WTC11 (cell line): Measurements from ENCODE around the gene NCBP1. TPM values are rescaled to one million over a fixed set of nuclear protein-coding genes. Genes with fewer than 3 reads are reported as not detected.
A peak's percentile ranks its signal among the peaks of the same experiment; 100 is the strongest.

Experiments used
- ATAC-seq: fragments of 200-7000 bp; cut with Tn5 transposase; 2 replicates; pipeline ENCODE4 v1.10.0; 2021; ENCODE audit warnings: mild to moderate bottlenecking, moderate library complexity
- CTCF ChIA-PET: fragments of 300-600 bp; sonication (Branson Sonifier 250); formaldehyde crosslinking; loops from one replicate; lab custom pipeline; 2021; ENCODE audit warnings: antibody characterized with exemption; lab: Charles Lee
- POLR2A ChIA-PET: fragments of 350-600 bp; sonication (Branson Sonifier 250); formaldehyde crosslinking; loops from one replicate; lab custom pipeline; 2021; ENCODE audit warnings: antibody characterized with exemption; lab: Charles Lee
- DNase-seq: peaks from one replicate; pipeline ENCODE4 v3.0.0; 2021; ENCODE audit warnings: low spot score
- H3K27ac Mint-ChIP-seq: 2 replicates; pipeline ENCODE4 v1.8.0; 2021; ENCODE audit warnings: mixed read lengths
- H3K27me3 Mint-ChIP-seq: 2 replicates; pipeline ENCODE4 v1.8.0; 2021; ENCODE audit warnings: low read depth, mild to moderate bottlenecking, moderate library complexity, mixed read lengths
- H3K36me3 Mint-ChIP-seq: 2 replicates; pipeline ENCODE4 v1.8.0; 2021; ENCODE audit warnings: mixed read lengths
- H3K4me1 Mint-ChIP-seq: 2 replicates; pipeline ENCODE4 v1.8.0; 2022; ENCODE audit warnings: mixed read lengths
- H3K4me3 Mint-ChIP-seq: 2 replicates; pipeline ENCODE4 v1.8.0; 2021; ENCODE audit warnings: mild to moderate bottlenecking, moderate library complexity, mixed read lengths
- H3K9me3 Mint-ChIP-seq: 2 replicates; pipeline ENCODE4 v1.8.0; 2021; ENCODE audit warnings: mixed read lengths
- EMX1 ChIP-seq: fragments of 250-450 bp; sonication (Bioruptor Pico); IDR thresholded peaks from 2 replicates; pipeline ENCODE4 v1.8.0; 2021; ENCODE audit warnings: mild to moderate bottlenecking
- FOXJ3 ChIP-seq: sonication (generic); formaldehyde crosslinking; IDR thresholded peaks from 2 replicates; pipeline ENCODE4 v1.9.0; 2021; ENCODE audit warnings: missing genetic modification reagents, mild to moderate bottlenecking, borderline replicate concordance
- FOXP1 ChIP-seq: sonication (generic); formaldehyde crosslinking; IDR thresholded peaks from 2 replicates; pipeline ENCODE4 v1.8.0; 2022; ENCODE audit warnings: missing genetic modification reagents, mild to moderate bottlenecking, moderate library complexity, borderline replicate concordance
- GTF2I ChIP-seq: fragments of 250-450 bp; sonication (Bioruptor Pico); conservative IDR thresholded peaks from 2 replicates; pipeline ENCODE4 v1.4.0; 2021; ENCODE audit warnings: mild to moderate bottlenecking
- MXD4 ChIP-seq: fragments of 250-450 bp; sonication (Bioruptor Pico); IDR thresholded peaks from 2 replicates; pipeline ENCODE4 v1.8.0; 2021; ENCODE audit warnings: mild to moderate bottlenecking, moderate library complexity, borderline replicate concordance
- NR3C1 ChIP-seq: sonication (generic); formaldehyde crosslinking; conservative IDR thresholded peaks from 2 replicates; pipeline ENCODE4 v1.8.1; 2023; ENCODE audit warnings: low read depth, mild to moderate bottlenecking, missing genetic modification reagents
- PRRX2 ChIP-seq: fragments of 250-450 bp; sonication (Bioruptor Pico); IDR thresholded peaks from 2 replicates; pipeline ENCODE4 v1.8.0; 2021; ENCODE audit warnings: mild to moderate bottlenecking
- ZNF416 ChIP-seq: fragments of 250-450 bp; sonication (Bioruptor Pico); IDR thresholded peaks from 2 replicates; pipeline ENCODE4 v1.9.0; 2021; ENCODE audit warnings: mild to moderate bottlenecking, inconsistent platforms
- ZNF423 ChIP-seq: fragments of 250-450 bp; sonication (Bioruptor Pico); IDR thresholded peaks from 2 replicates; pipeline ENCODE4 v2.1.2; 2022; ENCODE audit warnings: mild to moderate bottlenecking, moderate library complexity
- total RNA-seq: library from RNA; stranded (reverse); gene quantifications from 3 replicates; pipeline ENCODE4 v1.2.3, GENCODE V29; 2021
- TF ChIP-seq, protein P1 (sequence below): fragments of 250-450 bp; sonication (Bioruptor Pico); IDR thresholded peaks from 2 replicates; pipeline ENCODE4 v1.9.0; 2021; ENCODE audit warnings: moderate library complexity, mild to moderate bottlenecking, inconsistent platforms, borderline replicate concordance
- TF ChIP-seq, protein P2 (sequence below): sonication (generic); formaldehyde crosslinking; IDR thresholded peaks from 2 replicates; pipeline ENCODE4 v1.8.0; 2022; ENCODE audit warnings: mild to moderate bottlenecking, missing genetic modification reagents
- TF ChIP-seq, protein P3 (sequence below): sonication (generic); formaldehyde crosslinking; IDR thresholded peaks from 2 replicates; pipeline ENCODE4 v1.8.1; 2023; ENCODE audit warnings: mild to moderate bottlenecking, missing genetic modification reagents, borderline replicate concordance
- TF ChIP-seq, protein P4 (sequence below): sonication (generic); formaldehyde crosslinking; IDR thresholded peaks from 2 replicates; pipeline ENCODE4 v1.8.1; 2022; ENCODE audit warnings: low read depth, mild to moderate bottlenecking, moderate library complexity, missing genetic modification reagents, borderline replicate concordance
- TF ChIP-seq, protein P5 (sequence below): sonication (generic); formaldehyde crosslinking; conservative IDR thresholded peaks from 2 replicates; pipeline ENCODE4 v1.8.1; 2023; ENCODE audit warnings: mild to moderate bottlenecking, low read depth, missing genetic modification reagents, moderate library complexity
- TF ChIP-seq, protein P6 (sequence below): sonication (generic); formaldehyde crosslinking; IDR thresholded peaks from 2 replicates; pipeline ENCODE4 v1.8.0; 2023; ENCODE audit warnings: missing genetic modification reagents, mild to moderate bottlenecking, borderline replicate concordance
- TF ChIP-seq, protein P7 (sequence below): sonication (generic); formaldehyde crosslinking; IDR thresholded peaks from 2 replicates; pipeline ENCODE4 v1.8.1; 2023; ENCODE audit warnings: mild to moderate bottlenecking, missing genetic modification reagents

The NCBP1 gene
- total RNA-seq, 1 experiment from 2014 or later: 61.1 TPM

DNA sequence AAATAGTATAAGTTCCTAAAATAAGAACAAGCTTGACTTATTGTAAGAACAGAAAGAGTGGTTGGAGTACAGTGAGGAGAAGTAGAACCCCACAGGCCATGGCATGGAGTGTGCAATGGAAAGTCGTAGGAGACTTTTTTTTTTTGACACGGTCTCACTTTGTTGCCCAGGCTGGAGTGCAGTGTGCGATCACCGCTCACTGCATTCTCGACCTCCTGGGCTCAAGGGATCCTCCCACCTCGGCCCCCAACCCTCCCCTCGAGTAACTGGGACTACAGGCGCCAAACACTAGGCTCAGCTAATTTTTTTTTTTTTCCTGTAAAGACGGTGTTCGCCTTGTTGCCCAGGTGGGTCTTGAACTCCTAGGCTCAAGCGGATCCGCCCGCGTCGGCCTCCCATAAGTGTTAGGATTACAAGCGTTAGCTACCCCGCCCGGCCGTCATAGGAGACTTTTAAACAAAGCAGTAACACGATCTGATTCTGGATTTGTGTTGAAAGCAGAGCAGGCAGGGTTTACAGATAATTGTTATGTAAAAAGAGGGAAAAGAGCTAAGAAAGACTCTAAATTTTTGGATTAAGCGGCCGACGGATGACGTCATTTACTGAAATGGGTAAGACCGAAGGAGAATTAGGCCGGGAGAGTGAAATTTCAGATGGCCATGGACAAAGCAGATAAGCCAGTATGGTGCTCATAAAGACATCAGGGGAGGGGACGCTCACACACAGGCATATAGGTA lies 1.2 kb upstream of the NCBP1 start (continued):
- TF ChIP-seq, protein P1, sequence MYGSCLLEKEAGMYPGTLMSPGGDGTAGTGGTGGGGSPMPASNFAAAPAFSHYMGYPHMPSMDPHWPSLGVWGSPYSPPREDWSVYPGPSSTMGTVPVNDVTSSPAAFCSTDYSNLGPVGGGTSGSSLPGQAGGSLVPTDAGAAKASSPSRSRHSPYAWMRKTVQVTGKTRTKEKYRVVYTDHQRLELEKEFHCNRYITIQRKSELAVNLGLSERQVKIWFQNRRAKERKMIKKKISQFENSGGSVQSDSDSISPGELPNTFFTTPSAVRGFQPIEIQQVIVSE (CRISPR knock-in tag): 0 out of 2 replicates have a peak, but pooled peaks have one; percentile 29
- TF ChIP-seq, protein P2, sequence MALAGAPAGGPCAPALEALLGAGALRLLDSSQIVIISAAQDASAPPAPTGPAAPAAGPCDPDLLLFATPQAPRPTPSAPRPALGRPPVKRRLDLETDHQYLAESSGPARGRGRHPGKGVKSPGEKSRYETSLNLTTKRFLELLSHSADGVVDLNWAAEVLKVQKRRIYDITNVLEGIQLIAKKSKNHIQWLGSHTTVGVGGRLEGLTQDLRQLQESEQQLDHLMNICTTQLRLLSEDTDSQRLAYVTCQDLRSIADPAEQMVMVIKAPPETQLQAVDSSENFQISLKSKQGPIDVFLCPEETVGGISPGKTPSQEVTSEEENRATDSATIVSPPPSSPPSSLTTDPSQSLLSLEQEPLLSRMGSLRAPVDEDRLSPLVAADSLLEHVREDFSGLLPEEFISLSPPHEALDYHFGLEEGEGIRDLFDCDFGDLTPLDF (CRISPR knock-in tag): no peak
- TF ChIP-seq EMX1 (CRISPR knock-in tag): 0 out of 2 replicates have a peak, but pooled peaks have one; percentile 37
- TF ChIP-seq, protein P3, sequence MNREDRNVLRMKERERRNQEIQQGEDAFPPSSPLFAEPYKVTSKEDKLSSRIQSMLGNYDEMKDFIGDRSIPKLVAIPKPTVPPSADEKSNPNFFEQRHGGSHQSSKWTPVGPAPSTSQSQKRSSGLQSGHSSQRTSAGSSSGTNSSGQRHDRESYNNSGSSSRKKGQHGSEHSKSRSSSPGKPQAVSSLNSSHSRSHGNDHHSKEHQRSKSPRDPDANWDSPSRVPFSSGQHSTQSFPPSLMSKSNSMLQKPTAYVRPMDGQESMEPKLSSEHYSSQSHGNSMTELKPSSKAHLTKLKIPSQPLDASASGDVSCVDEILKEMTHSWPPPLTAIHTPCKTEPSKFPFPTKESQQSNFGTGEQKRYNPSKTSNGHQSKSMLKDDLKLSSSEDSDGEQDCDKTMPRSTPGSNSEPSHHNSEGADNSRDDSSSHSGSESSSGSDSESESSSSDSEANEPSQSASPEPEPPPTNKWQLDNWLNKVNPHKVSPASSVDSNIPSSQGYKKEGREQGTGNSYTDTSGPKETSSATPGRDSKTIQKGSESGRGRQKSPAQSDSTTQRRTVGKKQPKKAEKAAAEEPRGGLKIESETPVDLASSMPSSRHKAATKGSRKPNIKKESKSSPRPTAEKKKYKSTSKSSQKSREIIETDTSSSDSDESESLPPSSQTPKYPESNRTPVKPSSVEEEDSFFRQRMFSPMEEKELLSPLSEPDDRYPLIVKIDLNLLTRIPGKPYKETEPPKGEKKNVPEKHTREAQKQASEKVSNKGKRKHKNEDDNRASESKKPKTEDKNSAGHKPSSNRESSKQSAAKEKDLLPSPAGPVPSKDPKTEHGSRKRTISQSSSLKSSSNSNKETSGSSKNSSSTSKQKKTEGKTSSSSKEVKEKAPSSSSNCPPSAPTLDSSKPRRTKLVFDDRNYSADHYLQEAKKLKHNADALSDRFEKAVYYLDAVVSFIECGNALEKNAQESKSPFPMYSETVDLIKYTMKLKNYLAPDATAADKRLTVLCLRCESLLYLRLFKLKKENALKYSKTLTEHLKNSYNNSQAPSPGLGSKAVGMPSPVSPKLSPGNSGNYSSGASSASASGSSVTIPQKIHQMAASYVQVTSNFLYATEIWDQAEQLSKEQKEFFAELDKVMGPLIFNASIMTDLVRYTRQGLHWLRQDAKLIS (CRISPR knock-in tag): no peak
- TF ChIP-seq, protein P4, sequence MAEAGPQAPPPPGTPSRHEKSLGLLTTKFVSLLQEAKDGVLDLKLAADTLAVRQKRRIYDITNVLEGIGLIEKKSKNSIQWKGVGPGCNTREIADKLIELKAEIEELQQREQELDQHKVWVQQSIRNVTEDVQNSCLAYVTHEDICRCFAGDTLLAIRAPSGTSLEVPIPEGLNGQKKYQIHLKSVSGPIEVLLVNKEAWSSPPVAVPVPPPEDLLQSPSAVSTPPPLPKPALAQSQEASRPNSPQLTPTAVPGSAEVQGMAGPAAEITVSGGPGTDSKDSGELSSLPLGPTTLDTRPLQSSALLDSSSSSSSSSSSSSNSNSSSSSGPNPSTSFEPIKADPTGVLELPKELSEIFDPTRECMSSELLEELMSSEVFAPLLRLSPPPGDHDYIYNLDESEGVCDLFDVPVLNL (CRISPR knock-in tag): no peak
- TF ChIP-seq, protein P5, sequence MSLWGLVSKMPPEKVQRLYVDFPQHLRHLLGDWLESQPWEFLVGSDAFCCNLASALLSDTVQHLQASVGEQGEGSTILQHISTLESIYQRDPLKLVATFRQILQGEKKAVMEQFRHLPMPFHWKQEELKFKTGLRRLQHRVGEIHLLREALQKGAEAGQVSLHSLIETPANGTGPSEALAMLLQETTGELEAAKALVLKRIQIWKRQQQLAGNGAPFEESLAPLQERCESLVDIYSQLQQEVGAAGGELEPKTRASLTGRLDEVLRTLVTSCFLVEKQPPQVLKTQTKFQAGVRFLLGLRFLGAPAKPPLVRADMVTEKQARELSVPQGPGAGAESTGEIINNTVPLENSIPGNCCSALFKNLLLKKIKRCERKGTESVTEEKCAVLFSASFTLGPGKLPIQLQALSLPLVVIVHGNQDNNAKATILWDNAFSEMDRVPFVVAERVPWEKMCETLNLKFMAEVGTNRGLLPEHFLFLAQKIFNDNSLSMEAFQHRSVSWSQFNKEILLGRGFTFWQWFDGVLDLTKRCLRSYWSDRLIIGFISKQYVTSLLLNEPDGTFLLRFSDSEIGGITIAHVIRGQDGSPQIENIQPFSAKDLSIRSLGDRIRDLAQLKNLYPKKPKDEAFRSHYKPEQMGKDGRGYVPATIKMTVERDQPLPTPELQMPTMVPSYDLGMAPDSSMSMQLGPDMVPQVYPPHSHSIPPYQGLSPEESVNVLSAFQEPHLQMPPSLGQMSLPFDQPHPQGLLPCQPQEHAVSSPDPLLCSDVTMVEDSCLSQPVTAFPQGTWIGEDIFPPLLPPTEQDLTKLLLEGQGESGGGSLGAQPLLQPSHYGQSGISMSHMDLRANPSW (CRISPR knock-in tag): no peak

DNA sequence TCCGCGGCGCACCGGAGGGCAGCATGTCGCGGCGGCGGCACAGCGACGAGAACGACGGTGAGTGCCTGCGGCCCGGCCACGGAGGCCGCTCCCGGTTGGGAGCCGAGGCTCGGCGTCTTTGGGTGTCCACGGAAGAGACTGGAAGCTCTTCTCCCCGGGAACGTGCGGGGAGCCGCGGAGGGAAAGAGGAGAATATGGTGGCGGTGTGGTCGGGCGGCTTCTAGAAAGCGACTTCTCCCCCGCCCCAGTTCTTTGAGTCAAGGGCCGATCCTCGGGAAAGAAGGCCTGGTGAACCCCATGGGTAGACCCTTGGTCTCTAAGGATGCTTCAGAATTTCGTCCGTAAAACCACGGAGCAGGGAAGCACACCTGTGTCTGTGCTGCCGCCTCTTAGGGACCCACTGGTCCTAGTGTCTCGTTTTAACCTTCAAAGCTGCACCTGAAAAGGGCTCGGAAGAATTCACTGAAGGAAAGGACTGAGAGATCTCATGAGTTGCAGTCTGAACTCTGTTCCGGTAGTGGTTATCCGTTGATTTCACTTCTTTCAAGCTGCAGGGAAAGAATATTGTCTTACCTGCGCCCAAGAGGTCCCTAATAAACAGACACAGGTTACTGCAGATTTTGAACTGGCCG lies 354 bp downstream of the NCBP1 start:
- ChIA-PET POLR2A (interaction anchor here (0.8 to 2.0 kb wide), 6 partner anchors 9 to 779 kb away, joined by 3 to 6 read pairs (median 3); partner anchors contain the start of genes TBC1D2, TMOD1 and ZNF782), CTCF (interaction anchor here (0.9 to 2.5 kb wide), 7 partner anchors 19 to 256 kb away, joined by 3 to 20 read pairs (median 5); partner anchors contain the start of gene TMOD1)
- H3K27me3 Mint-ChIP-seq: no peaks in the 10 kb centered on the region
- ATAC-seq (no peak), DNase-seq (no peak)
- H3K27ac Mint-ChIP-seq: peak overlapping the region; percentile 92
- peaks cover 44% of the 10 kb centered on the region for H3K4me1 Mint-ChIP-seq
- no peaks in the 10 kb centered on the region for H3K9me3 Mint-ChIP-seq
- H3K36me3 Mint-ChIP-seq: no peaks in the 10 kb centered on the region
- H3K4me3 Mint-ChIP-seq: peak overlapping the region; percentile 98
- TF ChIP-seq PRRX2 (no peak), ZNF416 (no peak), FOXJ3 (no peak), ZNF423 (no peak), GTF2I (CRISPR knock-in tag) (no peak), FOXP1 (CRISPR knock-in tag) (no peak), MXD4 (CRISPR knock-in tag) (no peak), NR3C1 (CRISPR knock-in tag) (no peak)
- TF ChIP-seq, protein P6, sequence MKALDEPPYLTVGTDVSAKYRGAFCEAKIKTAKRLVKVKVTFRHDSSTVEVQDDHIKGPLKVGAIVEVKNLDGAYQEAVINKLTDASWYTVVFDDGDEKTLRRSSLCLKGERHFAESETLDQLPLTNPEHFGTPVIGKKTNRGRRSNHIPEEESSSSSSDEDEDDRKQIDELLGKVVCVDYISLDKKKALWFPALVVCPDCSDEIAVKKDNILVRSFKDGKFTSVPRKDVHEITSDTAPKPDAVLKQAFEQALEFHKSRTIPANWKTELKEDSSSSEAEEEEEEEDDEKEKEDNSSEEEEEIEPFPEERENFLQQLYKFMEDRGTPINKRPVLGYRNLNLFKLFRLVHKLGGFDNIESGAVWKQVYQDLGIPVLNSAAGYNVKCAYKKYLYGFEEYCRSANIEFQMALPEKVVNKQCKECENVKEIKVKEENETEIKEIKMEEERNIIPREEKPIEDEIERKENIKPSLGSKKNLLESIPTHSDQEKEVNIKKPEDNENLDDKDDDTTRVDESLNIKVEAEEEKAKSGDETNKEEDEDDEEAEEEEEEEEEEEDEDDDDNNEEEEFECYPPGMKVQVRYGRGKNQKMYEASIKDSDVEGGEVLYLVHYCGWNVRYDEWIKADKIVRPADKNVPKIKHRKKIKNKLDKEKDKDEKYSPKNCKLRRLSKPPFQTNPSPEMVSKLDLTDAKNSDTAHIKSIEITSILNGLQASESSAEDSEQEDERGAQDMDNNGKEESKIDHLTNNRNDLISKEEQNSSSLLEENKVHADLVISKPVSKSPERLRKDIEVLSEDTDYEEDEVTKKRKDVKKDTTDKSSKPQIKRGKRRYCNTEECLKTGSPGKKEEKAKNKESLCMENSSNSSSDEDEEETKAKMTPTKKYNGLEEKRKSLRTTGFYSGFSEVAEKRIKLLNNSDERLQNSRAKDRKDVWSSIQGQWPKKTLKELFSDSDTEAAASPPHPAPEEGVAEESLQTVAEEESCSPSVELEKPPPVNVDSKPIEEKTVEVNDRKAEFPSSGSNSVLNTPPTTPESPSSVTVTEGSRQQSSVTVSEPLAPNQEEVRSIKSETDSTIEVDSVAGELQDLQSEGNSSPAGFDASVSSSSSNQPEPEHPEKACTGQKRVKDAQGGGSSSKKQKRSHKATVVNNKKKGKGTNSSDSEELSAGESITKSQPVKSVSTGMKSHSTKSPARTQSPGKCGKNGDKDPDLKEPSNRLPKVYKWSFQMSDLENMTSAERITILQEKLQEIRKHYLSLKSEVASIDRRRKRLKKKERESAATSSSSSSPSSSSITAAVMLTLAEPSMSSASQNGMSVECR (CRISPR knock-in tag): 0 out of 2 replicates have a peak, but pooled peaks have one; percentile 15
- TF ChIP-seq, protein P7, sequence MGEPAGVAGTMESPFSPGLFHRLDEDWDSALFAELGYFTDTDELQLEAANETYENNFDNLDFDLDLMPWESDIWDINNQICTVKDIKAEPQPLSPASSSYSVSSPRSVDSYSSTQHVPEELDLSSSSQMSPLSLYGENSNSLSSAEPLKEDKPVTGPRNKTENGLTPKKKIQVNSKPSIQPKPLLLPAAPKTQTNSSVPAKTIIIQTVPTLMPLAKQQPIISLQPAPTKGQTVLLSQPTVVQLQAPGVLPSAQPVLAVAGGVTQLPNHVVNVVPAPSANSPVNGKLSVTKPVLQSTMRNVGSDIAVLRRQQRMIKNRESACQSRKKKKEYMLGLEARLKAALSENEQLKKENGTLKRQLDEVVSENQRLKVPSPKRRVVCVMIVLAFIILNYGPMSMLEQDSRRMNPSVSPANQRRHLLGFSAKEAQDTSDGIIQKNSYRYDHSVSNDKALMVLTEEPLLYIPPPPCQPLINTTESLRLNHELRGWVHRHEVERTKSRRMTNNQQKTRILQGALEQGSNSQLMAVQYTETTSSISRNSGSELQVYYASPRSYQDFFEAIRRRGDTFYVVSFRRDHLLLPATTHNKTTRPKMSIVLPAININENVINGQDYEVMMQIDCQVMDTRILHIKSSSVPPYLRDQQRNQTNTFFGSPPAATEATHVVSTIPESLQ (CRISPR knock-in tag): no peak
